Breast epithelium (tissue), 4 donors: ENCODE measurements around the gene BMP7. TPM values are rescaled to one million over a fixed set of nuclear protein-coding genes. Genes with fewer than 3 reads are reported as not detected.
"Not testable (repeated sequence)": the region's sequence is repeated elsewhere in the genome, so short reads cannot be mapped to it uniquely, and the experiment has no call there.

Source experiments
- DNase-seq, 2 donors: peaks; one replicate each; pipeline ENCODE4 v3.0.0-alpha.2; 2019; ENCODE audit warnings: low spot score in 2 of 2
- H3K27ac ChIP-seq, 2 donors: fragments of 200-600 bp; sonication (generic) in 1 of 2; one replicate each; pipeline ENCODE4 v1.5.1; 2016 to 2019; ENCODE audit warnings: mild to moderate bottlenecking in 1 of 2
- H3K27me3 ChIP-seq, 2 donors: fragments of 200-600 bp; sonication (generic) in 1 of 2; one replicate each; pipeline versions ENCODE4 v1.5.1 to v1.6.0; 2017 to 2019; ENCODE audit warnings: control low read depth in 1 of 2, mild to moderate bottlenecking in 1 of 2
- H3K36me3 ChIP-seq: fragments of 200-600 bp; one replicate; pipeline ENCODE4 v1.5.1; 2019
- H3K4me1 ChIP-seq, 2 donors: fragments of 200-600 bp; sonication (generic); one replicate each; pipeline ENCODE4 v1.5.1; 2016 to 2019; ENCODE audit warnings: control low read depth in 1 of 2
- H3K4me3 ChIP-seq, 3 donors: fragments of 200-600 bp; sonication (generic); 1 replicate in 2 of 3; 2 replicates in 1 of 3; pipeline ENCODE4 v1.5.1; 2016 to 2019; ENCODE audit warnings: mild to moderate bottlenecking in 3 of 3, moderate library complexity in 2 of 3
- H3K9me3 ChIP-seq, 2 donors: fragments of 200-600 bp; sonication (generic) in 1 of 2; one replicate each; pipeline ENCODE4 v1.5.1; 2016 to 2019; ENCODE audit warnings: control low read depth in 1 of 2
- POLR2A ChIP-seq: fragments of 450-650 bp; IDR thresholded peaks from one replicate; pipeline ENCODE4 v1.6.1; 2016; ENCODE audit warnings: antibody characterized with exemption, mild to moderate bottlenecking, moderate library complexity
- POLR2AphosphoS5 ChIP-seq, 3 donors: sonication (generic); formaldehyde crosslinking; IDR thresholded peaks; one replicate each; pipeline ENCODE4 v1.6.1; 2017; ENCODE audit warnings: antibody characterized with exemption in 3 of 3
- intact Hi-C: fragments of 100-400 bp; cut with DNase I; formaldehyde crosslinking; loops from one replicate; pipeline ENCODE4 v1.15.1; 2023; ENCODE audit warnings: low total_unique reads
- total RNA-seq, 3 donors: library from RNA; depleted of rRNA; stranded (reverse); fragments of >200 nt; gene quantifications; one replicate each; pipeline ENCODE4 v1.1.0, GENCODE V29; 2016
- TF ChIP-seq, protein P1 (sequence below), 3 donors: fragments of 450-650 bp; IDR thresholded peaks; one replicate each; pipeline ENCODE4 v1.5.1; 2016 to 2017; ENCODE audit warnings: antibody characterized with exemption in 3 of 3, mild to moderate bottlenecking in 3 of 3, moderate library complexity in 3 of 3

BMP7 gene
- total RNA-seq, 3 donors from 2014 or later: 1.6 to 3.8 (median 1.8) TPM

DNA sequence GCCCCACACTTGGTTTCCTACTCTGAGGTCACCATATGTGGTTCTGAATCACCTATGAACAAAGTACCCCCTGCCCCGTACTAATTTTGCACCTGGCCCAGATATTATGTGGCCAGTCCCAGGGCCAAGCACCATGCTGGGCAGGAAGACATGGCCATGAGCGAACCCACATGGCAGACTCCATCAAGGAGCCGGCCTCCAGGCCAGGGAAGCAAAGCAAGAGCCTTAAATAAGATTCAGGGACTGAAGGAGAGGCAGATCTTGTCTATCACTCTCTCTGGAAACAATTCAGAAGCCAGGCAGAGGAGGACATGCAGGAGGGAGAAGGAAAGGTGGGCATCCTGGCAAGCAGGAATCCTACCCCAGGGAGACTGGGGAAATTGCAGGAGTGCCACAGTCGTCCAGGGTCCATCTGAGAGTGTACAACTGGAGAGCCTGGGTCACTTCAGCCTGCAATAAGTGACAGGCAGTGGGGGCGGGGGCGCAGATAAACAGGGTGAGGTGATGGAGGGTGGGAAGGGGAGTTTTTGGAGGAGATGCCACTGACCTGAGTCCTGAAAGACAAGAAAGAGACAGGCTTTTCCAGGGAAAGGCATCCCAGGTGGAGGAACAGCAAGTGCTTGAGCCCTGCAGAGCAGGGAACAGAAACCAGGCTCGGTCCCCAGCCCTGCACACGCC is 2.1 kb upstream of the BMP7 start:
- Histone ChIP-seq H3K9me3 (no peaks in the 10 kb centered on the region), H3K27me3 (peaks cover 0 to 54% of the 10 kb centered on the region in 2 donors), H3K4me1 (no peaks in the 10 kb centered on the region), H3K27ac (no peak overlapping the region), H3K36me3 (no peaks in the 10 kb centered on the region), H3K4me3 (no peak overlapping the region)
- intact Hi-C loops: no loop called here
- DNase-seq: no peak
- TF ChIP-seq POLR2A (no peak), POLR2AphosphoS5 (IDR thresholded peaks at IDR 0.05) (no peak)
- TF ChIP-seq, protein P1, sequence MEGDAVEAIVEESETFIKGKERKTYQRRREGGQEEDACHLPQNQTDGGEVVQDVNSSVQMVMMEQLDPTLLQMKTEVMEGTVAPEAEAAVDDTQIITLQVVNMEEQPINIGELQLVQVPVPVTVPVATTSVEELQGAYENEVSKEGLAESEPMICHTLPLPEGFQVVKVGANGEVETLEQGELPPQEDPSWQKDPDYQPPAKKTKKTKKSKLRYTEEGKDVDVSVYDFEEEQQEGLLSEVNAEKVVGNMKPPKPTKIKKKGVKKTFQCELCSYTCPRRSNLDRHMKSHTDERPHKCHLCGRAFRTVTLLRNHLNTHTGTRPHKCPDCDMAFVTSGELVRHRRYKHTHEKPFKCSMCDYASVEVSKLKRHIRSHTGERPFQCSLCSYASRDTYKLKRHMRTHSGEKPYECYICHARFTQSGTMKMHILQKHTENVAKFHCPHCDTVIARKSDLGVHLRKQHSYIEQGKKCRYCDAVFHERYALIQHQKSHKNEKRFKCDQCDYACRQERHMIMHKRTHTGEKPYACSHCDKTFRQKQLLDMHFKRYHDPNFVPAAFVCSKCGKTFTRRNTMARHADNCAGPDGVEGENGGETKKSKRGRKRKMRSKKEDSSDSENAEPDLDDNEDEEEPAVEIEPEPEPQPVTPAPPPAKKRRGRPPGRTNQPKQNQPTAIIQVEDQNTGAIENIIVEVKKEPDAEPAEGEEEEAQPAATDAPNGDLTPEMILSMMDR (IDR thresholded peaks at IDR 0.05): no peak

DNA sequence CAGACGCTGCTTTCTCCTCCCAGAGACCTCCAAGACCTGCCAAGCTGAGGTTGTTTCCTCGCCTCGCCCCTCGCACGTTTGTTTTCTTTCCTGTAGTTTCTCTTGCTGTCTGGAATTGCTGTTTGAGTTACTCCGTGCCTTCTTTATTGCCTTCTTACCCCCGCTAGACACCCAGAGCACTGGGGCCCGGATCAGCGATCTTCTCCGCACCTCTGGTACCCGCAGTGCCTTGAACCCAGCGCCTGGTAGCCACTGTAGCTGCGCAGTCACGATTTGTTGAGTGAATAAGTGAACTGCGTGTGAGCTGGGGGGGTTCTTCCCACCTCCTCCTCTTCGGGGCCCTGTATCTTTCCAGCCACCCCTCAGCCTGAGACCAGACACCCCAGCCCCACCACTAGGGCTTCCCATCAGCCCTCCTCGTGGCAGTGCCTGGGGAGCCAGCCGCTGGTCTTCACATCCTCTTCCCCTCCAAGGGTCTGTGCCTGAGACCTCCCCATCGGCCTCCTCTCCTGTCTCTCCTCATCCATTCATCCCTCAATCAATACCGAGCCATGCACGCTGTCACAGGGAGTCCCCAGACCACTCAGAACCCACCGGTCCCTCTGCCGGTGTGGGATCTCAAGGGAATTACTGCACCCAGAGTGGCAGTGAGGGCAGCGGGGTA is 849 bp upstream of the BMP7 start:
- Histone ChIP-seq H3K4me1 (no peaks in the 10 kb centered on the region), H3K27me3 (peaks cover 0 to 65% of the 10 kb centered on the region in 2 donors), H3K9me3 (no peaks in the 10 kb centered on the region), H3K36me3 (no peaks in the 10 kb centered on the region), H3K4me3 (peak overlapping the region; percentile 43 to 74 (median 56)), H3K27ac (no peak overlapping the region)
- intact Hi-C loops: no loop called here
- no peak for TF ChIP-seq POLR2A
- TF ChIP-seq, protein P1 (IDR thresholded peaks at IDR 0.05): no peak
- no peak for TF ChIP-seq POLR2AphosphoS5 (IDR thresholded peaks at IDR 0.05)
- no peak for DNase-seq

DNA sequence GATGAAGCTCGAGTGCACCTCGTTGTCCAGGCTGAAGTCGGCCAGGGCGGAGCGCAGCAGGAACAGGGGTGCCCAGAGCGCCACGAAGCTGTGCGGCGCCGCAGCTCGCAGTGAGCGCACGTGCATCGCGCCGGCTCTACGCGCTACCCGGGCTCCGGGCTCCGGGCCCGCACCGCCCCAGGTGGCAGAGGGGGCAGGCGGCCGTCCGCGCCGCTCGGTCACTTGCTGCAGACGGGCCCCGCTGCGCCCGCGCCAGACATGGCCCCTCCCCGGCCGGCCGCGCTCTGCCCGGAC is 497 bp downstream of the BMP7 start:
- Histone ChIP-seq H3K36me3 (no peaks in the 10 kb centered on the region), H3K4me1 (no peaks in the 10 kb centered on the region), H3K4me3 (peak overlapping the region; percentile 43 to 74 (median 56)), H3K9me3 (no peaks in the 10 kb centered on the region), H3K27me3 (peaks cover 0 to 67% of the 10 kb centered on the region in 2 donors), H3K27ac (peak overlapping the region in 1 of 2 donors; percentile 0)
- DNase-seq: no peak
- TF ChIP-seq, protein P1 (IDR thresholded peaks at IDR 0.05): no peak
- TF ChIP-seq POLR2AphosphoS5 (IDR thresholded peaks at IDR 0.05): no peak
- no peak for TF ChIP-seq POLR2A
- intact Hi-C loops: no loop called here

DNA sequence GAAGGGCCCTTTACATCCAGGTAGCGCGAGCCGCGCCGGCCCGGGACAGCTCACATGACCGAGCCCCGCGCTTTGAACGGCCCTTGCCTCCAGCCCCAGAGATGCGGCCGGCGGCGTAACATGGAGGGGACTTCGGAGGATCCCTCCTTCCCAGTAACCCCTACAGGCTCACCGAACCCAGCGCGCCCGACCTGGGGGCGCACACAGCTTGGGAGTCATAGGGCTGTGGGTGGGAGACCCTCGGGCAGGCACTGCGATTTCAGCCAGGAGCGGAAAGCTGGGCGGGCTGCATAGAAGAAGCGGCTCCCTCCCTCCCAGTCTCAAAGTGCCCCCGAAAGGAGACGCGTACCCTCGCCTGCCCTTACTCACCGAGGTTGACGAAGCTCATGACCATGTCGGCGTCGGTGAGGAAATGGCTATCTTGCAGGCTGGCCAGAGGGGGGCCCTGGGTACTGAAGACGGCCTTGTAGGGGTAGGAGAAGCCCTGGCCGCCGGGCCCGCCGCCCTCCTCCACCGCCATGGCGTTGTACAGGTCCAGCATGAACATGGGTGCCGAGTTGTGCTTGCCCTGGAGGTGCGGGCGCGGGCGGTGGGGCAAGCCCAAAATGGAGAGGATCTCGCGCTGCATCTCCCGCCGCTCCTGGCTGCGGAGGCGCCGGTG is 975 bp downstream of the BMP7 start:
- Histone ChIP-seq H3K4me3 (peak overlapping the region; percentile 43 to 74 (median 56)), H3K4me1 (no peaks in the 10 kb centered on the region), H3K27ac (no peak overlapping the region), H3K36me3 (no peaks in the 10 kb centered on the region), H3K9me3 (no peaks in the 10 kb centered on the region), H3K27me3 (peaks cover 0 to 67% of the 10 kb centered on the region in 2 donors)
- intact Hi-C loops: no loop called here
- TF ChIP-seq POLR2AphosphoS5 (IDR thresholded peaks at IDR 0.05) (no peak), POLR2A (no peak)
- TF ChIP-seq, protein P1 (IDR thresholded peaks at IDR 0.05): no peak
- no peak for DNase-seq

DNA sequence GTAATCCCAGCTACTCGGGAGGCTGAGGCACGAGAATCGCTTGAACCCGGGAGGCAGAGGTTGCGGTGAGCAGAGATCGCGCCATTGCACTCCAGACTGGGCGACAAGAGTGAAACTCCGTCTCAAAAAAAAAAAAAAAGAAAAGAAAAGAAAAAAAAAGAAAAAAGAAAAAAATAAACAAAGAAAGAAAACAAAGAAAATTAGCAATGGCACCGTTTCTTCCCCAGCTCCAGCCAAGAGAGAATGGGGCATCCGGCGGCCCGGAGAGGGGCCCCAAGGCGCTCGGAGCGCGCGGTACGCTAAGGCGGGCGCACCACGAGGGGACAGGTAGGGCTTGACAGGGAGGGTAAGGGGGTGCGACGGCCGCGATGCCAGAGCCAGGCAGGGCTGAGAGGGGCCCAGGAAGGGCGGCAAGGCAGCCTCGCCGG is 1.5 kb downstream of the BMP7 start:
- peak overlapping the region; percentile 43 to 74 (median 56) for H3K4me3 ChIP-seq
- DNase-seq, H3K36me3 ChIP-seq, H3K4me1 ChIP-seq, intact Hi-C loops, H3K9me3 ChIP-seq, H3K27ac ChIP-seq: not testable (repeated sequence)
- peaks cover 0 to 67% of the 10 kb centered on the region in 2 donors for H3K27me3 ChIP-seq
